Eye (tissue), 1 donor: ENCODE measurements around the gene LTF.

Source experiments
- DNase-seq: peaks from one replicate; pipeline ENCODE4 v3.0.0-alpha.2; 2015

The LTF gene

GRCh38 chr3:46467562-46467961 lies 2.9 kb upstream of the LTF start:
- DNase-seq, result no peak

GRCh38 chr3:46466871-46467403 lies 2.2 kb upstream of the LTF start:
- no peak for DNase-seq

GRCh38 chr3:46466273-46466672 lies 1.6 kb upstream of the LTF start:
- DNase-seq, result no peak

GRCh38 chr3:46465196-46465520 lies 453 bp upstream of the LTF start:
- DNase-seq, result no peak

- DNase-seq, result no peak
Observed at GRCh38 chr3:46463868-46464241, 850 bp downstream of the LTF start.

GRCh38 chr3:46463120-46463867 lies 1.4 kb downstream of the LTF start:
- no peak for DNase-seq

- no peak for DNase-seq
Observed at GRCh38 chr3:46462511-46462910, 2.2 kb downstream of the LTF start.

GRCh38 chr3:46462111-46462510 lies 2.6 kb downstream of the LTF start:
- DNase-seq, result no peak

GRCh38 chr3:46460051-46460450 lies 4.7 kb downstream of the LTF start:
- DNase-seq, result no peak

GRCh38 chr3:46456118-46456517 lies 8.6 kb downstream of the LTF start:
- no peak for DNase-seq

GRCh38 chr3:46455231-46456115 lies 9.2 kb downstream of the LTF start:
- DNase-seq, result no peak

- DNase-seq, result no peak
Observed at GRCh38 chr3:46454606-46455005, 10.1 kb downstream of the LTF start.

- no peak for DNase-seq
Observed at GRCh38 chr3:46454209-46454595, 10.5 kb downstream of the LTF start.

- no peak for DNase-seq
Observed at GRCh38 chr3:46453526-46454208, 11.0 kb downstream of the LTF start.

- no peak for DNase-seq
Observed at GRCh38 chr3:46449755-46450552, 14.8 kb downstream of the LTF start.

GRCh38 chr3:46448721-46449120 lies 16.0 kb downstream of the LTF start:
- no peak for DNase-seq

GRCh38 chr3:46447228-46447985 lies 17.3 kb downstream of the LTF start:
- no peak for DNase-seq

GRCh38 chr3:46442576-46443530 lies 21.9 kb downstream of the LTF start:
- peak; percentile 77 for DNase-seq

- DNase-seq, result no peak
Observed at GRCh38 chr3:46440531-46441294, 24.0 kb downstream of the LTF start.

GRCh38 chr3:46438831-46439230 lies 25.9 kb downstream of the LTF start:
- DNase-seq, result no peak
